Epithelial cell of esophagus (primary cell): ENCODE results near the gene SORCS2.

ENCODE experiments used
- DNase-seq: peaks from one replicate; pipeline ENCODE4 v3.0.0; 2010; ENCODE audit warnings: low read depth
- H3K4me3 ChIP-seq: 2 replicates; pipeline ENCODE4 v1.5.1; 2011; ENCODE audit warnings: mild to moderate bottlenecking, low read length, control low read depth
- TF ChIP-seq, protein P1 (sequence below): IDR thresholded peaks from 2 replicates; pipeline ENCODE4 v1.5.1; 2011; ENCODE audit warnings: low read depth, mild to moderate bottlenecking, low read length, control low read depth, inconsistent platforms; ENCODE audit not compliant: insufficient read depth; ENCODE audit errors: missing control alignments

The SORCS2 gene

DNA sequence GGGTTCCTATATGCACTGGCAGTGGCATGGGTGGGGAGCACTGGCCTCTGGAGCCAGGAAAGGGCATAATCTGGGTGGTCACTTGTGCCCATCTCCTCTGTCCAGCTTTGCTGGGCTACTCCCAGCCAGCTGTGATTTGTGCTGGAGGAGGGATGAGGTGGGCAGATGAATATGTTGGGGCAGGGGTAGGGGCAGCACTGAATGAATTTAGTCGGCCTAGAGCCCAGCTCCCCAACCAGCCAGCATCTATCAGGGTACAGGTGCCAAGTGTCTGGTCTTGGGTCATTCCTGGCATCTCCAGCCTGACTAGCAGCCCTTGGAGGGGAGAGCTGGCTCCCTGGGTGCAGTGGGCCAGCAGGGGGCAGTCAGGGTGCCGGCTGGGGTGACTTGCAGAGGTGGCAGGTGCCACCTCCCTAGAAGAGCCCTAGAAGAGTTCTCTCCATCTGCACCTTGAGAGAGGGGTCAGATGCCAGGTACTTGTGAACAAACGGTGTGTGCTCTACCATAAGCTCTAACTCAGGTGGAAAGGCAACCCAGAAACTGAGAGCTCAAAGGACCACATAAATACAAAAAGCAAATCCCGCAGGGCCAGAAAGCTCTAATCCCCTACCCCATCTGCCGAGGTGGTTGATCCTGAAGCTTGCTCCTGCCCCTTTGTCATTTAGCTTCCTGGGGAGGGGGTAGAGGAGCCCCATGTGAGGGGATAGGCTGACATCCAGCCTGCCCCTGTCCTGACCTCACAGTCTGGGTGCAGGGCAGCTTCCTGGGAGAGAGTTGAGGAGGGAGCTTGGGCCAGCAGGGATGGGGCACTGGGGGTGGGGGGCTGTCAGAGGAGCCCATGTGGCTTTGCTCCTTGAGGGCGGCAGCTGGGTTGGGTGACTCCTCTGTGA lies 2.2 kb downstream of the SORCS2 start:
- no peak overlapping the region for H3K4me3 ChIP-seq
- DNase-seq: no peak
- TF ChIP-seq, protein P1, sequence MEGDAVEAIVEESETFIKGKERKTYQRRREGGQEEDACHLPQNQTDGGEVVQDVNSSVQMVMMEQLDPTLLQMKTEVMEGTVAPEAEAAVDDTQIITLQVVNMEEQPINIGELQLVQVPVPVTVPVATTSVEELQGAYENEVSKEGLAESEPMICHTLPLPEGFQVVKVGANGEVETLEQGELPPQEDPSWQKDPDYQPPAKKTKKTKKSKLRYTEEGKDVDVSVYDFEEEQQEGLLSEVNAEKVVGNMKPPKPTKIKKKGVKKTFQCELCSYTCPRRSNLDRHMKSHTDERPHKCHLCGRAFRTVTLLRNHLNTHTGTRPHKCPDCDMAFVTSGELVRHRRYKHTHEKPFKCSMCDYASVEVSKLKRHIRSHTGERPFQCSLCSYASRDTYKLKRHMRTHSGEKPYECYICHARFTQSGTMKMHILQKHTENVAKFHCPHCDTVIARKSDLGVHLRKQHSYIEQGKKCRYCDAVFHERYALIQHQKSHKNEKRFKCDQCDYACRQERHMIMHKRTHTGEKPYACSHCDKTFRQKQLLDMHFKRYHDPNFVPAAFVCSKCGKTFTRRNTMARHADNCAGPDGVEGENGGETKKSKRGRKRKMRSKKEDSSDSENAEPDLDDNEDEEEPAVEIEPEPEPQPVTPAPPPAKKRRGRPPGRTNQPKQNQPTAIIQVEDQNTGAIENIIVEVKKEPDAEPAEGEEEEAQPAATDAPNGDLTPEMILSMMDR: no peak

DNA sequence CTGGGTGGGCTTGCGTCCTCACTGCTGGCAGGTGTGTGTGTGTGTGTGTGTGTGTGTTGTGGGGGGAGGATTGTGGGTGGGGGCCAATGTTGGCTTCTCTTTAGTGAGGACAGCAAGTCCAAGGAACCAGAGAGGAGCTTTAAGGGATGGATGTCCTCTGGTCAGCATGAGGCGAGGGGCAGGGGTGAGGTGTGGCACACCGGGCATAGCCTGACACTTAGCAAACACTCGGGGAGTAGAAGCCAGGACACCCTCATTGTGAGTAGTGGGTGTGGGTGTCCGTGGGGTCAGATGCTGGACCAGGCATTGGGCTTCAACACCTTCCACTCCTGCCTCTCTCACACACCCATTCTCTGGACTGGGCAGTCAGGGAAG lies 2.8 kb downstream of the SORCS2 start:
- no peak overlapping the region for H3K4me3 ChIP-seq
- TF ChIP-seq, protein P1: no peak
- no peak for DNase-seq

DNA sequence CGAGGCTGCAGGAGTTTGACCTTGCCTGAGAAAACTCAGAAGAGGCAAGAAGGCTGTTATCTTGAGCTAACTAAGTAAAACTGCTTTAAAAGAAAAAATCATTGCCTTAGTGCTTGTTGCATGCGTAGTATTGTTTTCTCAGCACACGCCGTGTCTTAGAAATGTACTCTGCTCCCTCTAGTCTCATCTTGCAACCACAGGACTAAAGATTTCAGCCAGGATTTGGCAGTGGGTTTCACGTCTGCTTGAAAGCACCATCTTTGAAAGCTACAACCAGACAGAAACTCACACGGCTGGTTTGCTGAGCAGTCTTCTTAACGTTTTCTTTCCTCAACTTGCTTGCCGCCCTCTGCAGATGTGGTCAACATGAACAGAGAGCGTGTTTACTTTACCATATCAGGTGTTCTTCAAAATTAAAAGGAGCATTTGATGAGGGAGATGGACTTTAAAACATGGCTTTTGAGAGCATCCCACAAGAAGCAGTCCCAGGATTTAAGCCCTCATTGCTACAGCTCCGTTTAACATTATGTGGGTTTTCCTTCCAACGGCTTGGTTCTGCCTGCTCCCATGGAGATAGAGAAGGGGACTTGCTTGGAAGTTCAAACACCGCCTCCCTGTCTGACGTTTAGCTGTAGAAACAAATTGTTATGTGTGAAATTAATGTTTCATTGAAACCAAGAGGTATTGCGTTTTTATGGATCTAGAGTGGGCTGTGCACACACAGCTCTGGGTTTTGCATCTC lies 3.4 kb downstream of the SORCS2 start:
- TF ChIP-seq, protein P1: no peak
- H3K4me3 ChIP-seq: no peak overlapping the region
- no peak for DNase-seq

DNA sequence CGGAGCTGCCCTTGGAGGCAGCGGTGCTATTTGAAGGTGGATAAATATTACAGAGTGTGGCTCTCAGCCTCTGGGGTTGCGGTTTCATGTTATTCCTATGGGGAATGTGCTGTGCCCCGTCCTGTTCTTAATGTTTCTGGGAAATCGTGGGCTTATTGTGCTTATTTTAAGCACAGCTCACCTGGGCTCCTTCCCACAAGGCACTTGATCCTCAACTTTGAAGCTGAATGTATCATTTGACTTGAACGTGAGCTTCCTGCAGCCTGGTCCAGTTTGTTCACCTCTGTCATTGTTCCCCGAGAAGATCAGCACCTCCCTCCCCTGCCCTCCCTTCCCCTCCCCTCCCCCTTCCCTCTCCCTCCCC lies 3.9 kb downstream of the SORCS2 start:
- DNase-seq: no peak
- no peak overlapping the region for H3K4me3 ChIP-seq
- TF ChIP-seq, protein P1: no peak

DNA sequence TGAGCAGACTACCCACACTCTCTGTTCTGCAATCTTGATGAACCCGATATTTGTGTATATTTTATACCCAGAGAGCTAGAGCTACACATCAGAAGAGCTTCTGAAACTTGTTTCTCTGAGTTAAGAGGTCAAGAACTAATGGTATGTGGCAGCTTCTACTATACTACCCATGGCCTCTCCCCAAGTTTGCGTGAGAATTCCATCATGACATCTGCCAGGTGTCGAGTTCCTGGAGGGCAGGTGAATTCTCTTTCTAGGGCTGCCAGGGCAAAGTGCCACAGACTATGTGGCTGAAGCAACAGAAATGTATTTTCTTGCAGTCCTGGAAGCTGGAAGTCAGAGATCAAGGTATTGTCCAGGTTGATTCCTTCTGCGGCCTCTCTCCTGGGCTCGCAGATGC lies 4.4 kb downstream of the SORCS2 start:
- H3K4me3 ChIP-seq: no peak overlapping the region
- no peak for DNase-seq
- TF ChIP-seq, protein P1: no peak

DNA sequence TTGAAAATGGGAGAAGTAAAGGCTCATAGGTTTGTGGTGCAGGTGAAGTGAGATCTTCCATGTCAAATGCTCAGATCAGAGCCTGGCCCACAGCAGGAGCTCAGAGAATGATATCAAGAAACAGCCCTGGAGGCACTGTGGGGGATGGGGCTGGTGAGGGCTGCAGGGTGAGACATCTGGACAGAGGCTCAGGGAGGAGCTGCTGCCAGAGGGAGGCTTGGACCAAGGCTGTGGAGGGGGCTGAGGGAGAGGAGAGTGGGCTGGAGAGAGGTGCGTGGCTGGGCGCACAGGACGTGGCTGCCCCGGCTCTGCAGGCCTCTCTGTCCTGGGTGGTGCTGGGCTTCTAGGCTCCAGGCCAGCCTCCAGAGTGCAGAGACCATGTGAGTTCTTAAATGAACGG lies 5.6 kb downstream of the SORCS2 start:
- TF ChIP-seq, protein P1: no peak
- no peak for DNase-seq
- no peak overlapping the region for H3K4me3 ChIP-seq
